AML-193 (cell line): ENCODE data around the gene PRR5L.
A peak's percentile ranks its signal among the peaks of the same experiment; 100 is the strongest.

Experiments used
- DNase-seq, 2 experiments: peaks; one replicate each; lab custom pipeline; 2025; lab: John Stamatoyannopoulos, UW

PRR5L gene

DNA sequence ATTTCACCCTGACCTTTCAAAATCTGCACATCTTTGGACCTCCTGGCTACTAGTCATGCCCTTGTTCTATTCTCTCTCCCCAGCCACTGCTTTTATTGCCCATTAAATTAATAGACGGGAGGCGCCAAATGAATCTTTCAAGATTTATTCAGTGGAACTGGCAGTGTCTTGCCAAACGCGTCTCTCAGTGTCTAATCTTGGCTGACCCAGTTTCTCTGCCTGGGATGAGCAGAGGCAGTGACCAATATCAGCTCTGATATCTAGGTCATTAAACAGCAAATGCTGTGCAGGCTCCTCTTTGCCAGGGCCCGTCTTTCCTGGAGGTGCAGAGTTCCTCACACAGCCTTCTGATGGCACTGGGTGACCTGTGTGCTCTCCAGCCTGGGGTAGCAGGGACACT, 140.0 kb downstream of the PRR5L start:
- DNase-seq, result no peak

DNA sequence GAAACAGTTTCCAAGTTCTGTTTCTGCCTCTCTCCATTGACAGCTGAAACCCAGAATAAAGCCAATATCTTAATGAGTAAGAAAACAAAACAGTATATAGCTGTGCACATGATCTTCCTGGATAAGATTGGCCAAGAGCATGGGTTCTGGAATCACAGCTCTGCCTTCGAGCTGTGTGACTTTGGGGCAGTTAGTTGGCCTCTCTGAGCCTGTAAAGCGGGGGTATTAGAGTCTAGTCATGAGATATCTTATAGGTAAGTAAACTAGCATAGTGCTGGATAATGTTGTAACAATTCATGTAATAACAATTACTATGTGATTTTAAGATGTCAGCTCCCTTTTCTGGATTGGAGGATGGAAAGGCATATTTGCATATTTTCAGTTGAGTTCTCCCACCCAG, 140.5 kb downstream of the PRR5L start:
- no peak for DNase-seq

DNA sequence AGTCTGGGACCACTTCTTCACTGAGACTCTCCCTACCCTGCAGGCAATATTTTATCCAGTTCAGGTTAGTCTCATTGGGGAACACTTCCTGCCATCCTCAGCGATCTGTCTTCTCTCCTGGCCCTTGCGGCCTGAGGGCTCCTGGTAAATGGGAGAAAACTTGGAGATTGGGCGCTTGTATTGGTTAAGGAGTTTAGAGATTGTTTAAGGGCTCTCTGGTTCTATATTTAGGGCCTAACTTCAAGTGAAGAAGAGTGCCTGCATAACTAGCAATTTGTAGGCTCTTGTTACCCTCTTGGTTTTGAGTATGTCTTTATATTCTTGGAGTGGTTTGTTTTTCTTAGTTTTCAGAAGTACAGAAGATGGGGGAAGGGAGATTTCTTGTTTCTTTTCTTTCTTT, 141.3 kb downstream of the PRR5L start:
- no peak for DNase-seq

DNA sequence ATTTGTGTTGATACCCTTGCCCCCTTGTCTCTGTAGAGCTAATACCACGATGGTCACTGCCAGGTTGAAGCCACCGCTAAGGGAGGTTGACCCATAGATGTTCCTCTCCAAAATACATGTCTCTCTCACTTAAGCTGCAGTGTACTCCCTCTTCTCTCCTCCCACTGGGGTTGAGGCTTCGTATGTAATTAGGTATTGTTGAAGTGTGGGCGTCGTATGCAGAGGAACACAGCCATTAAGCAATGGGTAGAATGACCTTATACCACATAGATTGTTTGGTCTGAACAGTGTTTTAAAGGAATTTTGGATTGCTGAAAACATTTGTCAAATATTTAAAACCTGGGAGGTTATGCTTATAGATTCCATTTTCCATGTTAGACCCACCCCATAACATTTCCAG, 142.0 kb downstream of the PRR5L start:
- DNase-seq, result no peak

DNA sequence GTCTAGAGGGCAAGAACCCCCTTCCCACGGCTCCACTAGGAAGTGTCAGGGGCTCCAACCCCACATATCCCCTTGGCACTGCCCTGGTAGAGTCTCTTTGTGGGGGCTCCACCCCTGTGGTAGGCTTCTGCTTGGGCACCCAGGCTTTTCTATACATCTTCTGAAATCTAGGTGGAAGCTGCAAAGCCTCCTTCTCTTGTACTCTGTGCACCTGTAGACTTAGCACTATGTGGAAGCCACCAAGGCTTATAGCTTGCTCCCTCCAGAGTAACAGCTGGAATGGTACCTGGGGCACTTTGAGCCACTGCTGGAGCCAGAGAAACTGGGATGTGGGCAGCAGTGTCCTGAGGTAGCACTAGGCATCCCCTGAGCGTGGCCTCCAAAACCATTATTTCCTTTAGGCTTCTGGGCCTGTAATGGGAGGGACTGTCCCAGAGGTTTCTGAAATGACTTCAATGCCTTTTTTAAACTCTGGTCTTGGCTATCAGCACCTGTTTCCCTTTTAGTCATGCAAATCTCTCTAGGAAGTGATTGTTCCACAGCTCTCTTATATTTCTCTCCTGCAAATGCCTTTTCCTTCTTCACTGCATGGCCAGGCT, 145.6 kb downstream of the PRR5L start:
- DNase-seq, result no peak

DNA sequence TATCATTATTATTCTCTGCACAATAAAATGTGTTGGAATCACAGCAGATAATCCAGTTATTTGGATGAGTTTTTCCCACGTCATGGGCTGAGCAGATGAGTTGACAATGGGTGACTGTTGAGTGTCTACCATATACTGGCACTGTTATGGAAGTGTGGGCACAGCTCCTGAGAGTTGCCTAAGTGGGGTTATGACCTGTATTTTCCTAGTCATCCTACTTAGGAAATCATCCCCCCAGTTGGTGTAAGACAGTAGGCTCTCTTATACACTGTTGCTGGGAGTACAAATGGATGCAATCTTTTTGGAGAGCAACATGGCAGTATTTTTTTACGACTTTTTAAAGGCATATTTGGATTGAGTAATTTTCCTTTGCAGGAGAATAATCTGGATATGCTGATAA, 147.6 kb downstream of the PRR5L start:
- peak in 1 of 2 experiments; percentile 10 for DNase-seq

DNA sequence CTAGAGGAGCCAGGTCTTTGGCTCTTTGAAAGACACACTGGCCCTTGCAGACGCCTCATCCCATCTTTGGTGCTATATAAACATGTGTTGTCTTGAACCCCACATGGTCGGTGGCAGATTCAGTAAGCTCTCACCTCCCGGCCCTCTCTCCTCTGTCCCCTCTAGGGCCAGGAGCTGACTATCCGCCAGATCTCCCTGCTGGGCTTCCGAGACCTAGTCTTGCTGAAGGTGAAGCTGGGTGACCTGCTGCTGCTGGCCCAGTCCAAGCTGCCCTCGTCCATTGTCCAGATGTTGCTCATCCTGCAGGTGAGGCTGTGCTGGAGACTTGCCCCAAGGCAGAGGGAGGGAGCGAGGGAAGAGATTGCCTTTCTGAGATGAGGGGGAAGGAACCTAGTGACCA, 150.0 kb downstream of the PRR5L start:
- no peak for DNase-seq

DNA sequence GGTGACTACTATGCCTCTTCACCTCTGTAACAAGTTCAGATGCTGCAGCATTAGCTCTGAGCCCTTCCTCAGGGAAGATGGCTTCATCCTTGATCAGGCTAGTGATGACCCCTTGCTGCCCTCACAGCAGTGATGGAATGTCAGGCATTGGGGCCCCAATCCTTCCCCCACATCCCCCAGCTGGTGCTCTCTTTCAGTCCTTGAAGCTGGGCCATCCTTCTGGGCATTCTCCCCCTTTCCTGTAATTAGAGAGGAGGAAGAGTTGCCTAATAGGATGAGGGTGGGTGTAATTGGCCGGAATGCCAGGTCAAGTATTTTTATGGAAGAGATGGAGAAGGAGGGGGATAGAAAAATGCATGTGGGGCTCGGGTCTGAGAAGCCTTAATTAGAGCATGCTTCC, 151.4 kb downstream of the PRR5L start:
- DNase-seq, result no peak

DNA sequence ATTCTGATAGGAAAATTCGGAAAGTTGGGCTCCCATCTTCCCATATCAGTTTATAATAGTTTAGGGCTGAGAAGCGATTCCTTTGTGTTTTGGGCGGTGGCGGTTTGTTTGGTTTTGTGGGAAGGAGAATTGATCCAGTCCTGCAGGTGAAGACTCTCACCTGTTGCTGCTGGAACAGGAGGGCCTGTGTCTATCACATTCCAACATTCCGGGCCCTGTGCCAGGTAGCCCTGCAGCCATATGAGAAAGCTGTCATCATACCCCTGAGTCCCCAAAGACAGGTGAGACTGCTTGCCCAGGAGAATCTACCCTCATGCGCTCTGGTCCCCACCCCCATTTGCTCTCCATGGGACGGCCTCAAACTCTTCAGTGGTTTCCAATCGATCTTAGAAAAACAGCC, 151.9 kb downstream of the PRR5L start:
- no peak for DNase-seq

DNA sequence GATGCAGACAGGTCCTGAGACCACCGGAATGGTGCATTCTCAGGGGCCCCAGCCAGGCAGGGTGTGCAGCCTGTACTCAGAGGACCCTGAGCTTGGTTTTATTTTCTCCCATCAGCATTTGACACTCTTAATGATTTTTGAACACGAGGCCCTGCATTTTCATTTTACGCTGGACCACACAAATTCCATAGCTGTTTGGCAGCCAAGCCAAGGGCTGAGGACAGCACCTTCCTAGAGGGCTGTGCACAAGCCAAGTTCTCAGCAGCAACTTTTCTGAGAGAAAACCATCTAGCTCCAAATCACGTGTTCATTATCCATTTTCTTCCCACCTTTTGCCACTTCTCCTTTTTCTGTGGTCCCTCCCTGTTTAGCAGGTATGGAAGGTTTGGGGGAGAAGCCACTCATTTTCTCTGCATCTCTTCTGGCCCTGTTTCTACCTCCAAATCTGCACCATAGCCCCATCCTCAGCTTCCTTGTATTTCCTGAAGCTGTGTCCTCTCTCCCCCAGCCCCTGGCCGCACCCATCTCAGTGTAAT, 153.5 kb downstream of the PRR5L start:
- no peak for DNase-seq

DNA sequence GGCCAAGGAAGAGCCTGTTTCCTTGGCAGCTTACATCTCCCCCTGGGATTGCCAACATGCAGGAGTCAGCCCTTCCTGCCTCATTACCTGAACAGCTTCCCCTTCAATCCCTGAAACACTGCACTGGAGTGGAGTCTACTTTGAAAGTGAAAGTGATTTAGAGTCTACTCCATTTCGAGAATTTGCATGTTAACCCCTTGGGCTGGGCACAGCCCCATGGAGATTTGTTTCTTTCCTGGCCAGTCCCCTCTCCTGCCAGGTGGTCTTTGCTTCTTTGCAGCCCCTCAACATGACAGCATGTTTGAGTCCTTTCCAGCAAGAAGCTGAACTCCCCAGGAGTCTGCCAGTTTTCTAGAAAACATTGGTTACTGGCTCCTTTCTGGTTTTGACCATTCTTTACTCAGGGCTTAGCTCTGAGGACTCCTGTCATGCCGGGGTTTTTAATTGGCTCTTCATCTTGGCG, 154.1 kb downstream of the PRR5L start:
- no peak for DNase-seq

DNA sequence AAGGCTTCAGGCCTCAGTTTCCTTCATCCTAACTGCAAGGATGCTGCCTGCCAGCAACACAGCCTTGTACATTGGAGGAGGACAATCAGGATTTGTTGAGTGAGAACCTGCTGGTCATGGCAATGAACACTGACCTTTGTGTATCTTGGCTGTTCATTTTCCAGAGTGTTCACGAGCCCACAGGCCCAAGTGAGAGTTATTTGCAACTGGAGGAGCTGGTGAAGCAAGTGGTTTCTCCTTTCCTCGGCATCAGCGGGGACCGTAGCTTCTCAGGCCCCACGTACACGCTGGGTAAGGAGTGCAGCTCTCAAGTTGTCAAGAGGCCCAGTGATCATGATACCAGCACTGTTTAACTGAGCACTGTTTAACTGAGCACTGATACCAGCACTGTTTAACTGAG, 155.0 kb downstream of the PRR5L start:
- no peak for DNase-seq

DNA sequence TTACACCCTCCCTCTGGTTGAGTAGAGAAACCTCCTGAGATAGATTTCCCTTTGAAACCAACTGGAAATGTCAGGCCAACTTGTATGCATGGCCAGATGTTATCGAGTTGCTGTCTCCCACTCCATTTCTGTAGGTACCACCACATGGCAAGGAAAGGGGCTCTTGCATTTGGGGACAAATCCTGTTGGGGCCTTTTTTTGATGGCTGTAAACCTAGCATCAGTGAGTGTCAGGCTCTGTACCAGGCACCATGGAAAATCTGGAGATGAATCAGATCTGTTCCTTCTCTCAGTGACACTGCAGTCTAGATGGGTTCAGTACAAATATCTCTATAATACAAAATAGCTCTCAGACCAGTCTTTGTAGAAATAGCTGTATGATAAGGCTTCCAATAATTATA, 155.6 kb downstream of the PRR5L start:
- DNase-seq, result no peak

DNA sequence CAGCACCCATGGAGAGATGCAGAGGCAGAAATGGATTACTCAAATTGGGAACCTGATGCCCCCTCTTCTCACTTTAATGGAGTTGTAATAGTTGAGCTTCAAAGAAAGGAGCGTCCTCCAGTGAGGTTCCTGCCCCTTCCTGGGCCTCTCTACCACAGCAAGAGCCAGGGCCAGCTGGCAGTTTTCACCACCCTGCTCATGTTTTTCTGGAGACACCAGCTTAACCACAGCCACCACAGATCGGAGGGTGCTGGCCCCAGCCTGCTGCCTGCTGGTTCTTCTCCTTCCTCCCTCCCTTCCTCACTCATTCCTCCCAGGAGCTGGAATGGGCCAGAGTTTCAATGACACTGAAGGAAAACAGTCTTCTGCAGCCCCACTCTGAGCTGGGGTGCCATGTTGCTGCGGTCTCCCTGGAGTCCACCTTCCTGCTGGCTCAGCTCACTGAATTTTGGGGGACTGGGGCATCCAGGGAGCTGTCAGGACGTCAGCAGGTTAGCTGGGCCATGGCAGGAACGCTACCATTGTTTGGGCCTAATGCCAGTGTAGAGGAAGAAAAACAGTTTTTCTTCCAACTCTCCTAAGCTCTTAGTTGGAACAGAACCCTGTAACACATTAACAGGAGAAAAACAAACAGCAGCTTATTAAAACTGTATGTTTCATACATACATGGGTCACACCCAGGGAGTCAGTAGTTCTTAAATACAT, 156.3 kb downstream of the PRR5L start:
- peak; percentile 43 to 63 for DNase-seq

DNA sequence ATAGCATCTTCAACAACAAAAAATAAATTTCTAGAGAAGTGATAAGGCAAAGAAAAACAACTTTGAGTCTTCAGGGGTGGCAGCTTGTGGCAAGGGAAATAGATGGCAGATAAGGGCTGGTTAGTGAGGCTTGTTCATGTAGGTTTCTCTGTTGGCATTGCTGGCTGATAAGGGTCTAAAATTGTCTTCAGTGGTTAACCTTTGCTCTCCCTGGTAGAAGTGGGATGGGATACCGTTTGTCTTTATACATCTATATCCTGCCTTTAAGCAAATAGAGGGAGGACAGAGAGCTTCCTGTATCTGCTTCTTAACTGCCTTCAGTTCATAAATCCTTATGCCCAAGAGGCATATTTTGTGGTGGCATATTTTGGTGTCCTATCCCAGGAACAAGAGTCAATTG, 156.9 kb downstream of the PRR5L start:
- DNase-seq, result no peak

DNA sequence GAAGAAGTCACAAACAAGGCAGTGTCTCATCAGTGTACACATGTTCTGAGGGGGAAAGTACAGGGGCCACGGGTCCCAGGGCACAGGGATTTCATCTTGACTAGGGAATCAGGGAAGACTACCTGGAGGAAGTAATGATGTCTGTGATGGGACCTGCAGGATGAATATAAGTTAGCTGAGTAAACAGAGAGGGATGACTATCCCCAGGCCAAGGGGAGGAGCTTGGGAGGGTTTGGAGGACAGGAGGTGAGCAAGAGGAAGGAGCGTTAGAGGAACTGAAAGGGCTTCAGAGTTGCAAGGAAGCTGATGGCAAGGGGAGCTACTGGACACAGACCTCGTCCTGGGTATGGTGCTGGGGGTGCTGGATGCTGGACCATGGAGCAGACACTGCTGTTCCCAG, 157.6 kb downstream of the PRR5L start:
- DNase-seq, result peak; percentile 44 to 49

DNA sequence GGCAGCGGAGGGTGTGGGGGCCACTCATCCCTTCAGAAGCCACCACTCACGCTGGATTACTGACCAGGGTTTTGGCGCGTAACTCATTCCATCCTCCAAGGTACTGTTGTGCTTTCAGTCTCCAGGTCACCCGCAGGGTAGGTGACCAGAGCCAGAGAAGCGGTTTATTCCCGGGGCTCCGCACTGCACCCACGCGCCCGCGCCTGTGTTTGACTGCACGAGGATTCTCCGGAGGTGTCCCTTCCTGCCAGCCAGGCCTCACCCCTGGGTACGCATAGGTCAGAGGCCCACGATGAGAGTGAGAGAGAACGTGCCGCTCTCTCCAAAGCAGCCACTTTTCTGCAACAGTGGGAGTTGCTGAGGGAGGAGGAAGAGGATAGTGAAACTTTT, 158.5 kb downstream of the PRR5L start:
- no peak for DNase-seq

DNA sequence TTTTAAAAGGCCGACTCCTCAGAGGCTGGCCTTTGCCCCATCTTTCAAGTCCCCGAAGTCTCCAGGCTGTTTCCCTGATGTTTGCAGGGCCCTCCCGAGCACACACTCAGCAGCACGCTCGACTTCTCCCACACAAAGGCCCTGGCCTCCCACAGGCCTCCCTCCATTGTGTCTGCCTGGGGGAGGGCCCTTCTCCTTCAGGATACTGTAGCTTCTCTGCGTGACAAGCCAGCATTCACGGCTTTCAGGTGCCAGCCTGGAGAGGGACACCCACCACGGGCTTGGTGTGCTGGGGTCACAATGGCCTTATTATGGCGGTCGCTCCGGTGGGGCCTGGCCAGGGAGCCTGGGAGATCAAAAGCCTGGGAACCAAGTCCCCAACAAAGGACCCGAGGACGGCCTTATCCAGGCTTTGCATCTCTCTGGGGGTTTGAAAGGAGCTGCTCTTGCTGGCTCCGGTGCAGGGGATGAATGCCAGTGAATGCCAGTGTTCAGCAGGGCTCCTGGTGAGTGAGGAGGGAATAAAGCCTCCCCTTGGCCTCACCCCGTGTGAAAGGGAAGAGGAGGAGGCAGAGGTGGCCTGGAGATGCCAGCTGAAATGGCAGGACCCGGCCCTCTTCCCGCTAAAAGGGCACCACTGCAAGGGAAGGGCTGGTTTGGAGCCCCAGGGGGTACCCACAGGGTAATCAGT, 159.0 kb downstream of the PRR5L start:
- no peak for DNase-seq

DNA sequence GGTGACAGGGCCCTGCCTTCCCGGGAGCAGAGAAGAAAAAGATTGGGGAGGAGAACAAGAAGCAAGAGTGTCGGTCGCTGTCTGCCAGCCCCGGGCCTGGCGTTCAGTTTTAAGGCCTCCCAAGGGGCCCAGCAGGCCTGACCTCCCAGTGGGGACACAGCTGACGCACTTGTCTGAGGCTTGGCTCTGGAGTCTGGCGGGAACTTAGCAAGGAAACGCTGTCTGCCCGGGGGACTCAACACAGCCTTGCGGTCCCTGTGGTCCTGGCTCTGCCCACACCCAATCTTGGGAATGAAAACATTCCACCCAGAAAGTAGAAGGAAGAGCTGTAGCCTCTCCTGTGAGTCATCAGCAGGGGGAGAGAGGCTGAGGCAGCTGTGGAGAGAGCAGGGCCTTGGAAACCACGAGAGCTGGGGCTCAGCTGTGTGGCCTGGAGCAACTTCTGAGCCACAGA, 159.6 kb downstream of the PRR5L start:
- DNase-seq, result peak; percentile 16 to 20

DNA sequence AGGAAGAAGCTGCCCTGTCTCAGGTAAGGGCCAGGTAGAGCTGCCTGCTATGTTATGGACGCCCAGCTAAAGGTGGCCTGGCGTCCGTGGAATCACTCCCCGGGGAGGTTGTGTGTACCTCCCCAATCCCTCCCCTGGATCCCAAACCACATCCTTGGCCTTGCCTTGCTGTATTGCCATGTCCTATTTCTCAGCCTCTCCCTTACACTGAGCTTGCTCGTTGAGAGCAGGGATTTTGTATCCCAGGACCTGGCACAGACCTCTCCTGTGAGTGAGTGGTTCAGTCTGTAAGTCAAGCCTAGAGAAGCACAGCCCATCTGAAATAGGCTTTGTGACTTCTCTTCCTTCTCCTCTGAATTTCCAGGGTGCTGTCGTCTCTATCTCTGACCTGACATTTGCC, 160.1 kb downstream of the PRR5L start:
- no peak for DNase-seq

DNA sequence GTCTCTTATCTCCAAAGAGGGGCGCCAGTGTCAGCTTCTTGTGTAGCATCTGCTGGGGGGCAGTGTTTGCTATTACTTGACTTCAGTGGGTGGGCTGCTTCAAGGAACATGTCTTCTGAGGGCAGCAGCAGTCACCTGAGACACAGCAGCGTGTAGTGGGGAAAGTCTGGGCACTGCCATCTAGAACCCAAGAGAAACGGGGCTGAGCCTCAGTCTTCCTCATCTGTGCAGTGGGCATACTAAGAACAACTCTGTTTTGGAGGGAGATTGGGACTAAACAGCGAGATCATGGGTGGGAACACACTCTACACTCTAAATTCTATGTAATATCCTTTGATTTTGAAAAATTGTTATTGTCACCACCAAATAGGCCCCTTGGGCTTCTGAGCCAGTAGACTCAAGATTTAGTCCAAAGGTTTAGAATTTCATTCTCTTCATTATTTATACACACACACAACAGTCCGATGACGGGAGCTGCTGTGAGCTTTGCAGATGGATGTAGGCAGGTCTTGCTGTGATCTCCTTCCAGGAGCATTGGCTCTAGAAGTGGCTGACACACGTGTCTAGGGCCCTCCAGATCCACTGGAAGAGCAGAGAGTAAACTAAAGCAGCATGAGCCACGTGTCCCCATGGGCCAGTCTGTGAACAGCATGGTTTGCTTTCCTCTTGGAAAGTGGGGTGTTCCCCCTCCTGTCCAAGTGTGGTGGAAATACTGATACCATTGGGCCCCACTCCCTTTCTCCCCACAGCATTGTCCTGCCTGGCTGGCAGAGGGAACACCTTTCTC, 162.2 kb downstream of the PRR5L start:
- no peak for DNase-seq

DNA sequence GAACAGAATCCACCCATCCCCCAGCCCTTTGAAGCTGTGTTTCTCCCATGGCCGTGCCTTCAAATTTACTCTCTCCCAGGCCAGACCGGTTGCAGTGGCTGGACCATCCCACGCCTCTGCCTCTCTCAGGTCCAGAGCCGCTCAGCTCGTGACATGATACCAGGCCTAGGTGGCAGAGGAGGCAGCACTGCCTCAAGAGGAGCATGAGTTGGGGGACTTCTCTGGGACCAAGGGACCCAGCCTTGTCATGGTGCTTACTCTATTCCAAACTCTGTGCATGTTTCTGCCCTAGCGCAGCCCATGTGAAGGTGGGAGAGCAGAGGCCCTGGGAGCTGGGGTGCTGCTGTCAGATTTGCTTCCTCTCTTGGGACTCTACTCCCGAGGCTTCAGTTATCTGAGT, 163.0 kb downstream of the PRR5L start:
- no peak for DNase-seq
